Measurements from ENCODE around the gene GALNT16.
A peak's percentile ranks its signal among the peaks of the same experiment; 100 is the strongest.

GALNT16 gene

GRCh38 chr14:69357544-69358200, 97.7 kb downstream of the GALNT16 start:
- no peak overlapping the region for H3K4me3 ChIP-seq (ENCODE audit: low read depth, low read length)
- TF ChIP-seq CTCF (IDR thresholded peaks at IDR 0.05; ENCODE audit: low read depth, low read length) = no peak

- H3K4me3 ChIP-seq (ENCODE audit: low read depth, low read length) = no peak overlapping the region
- no peak for TF ChIP-seq CTCF (IDR thresholded peaks at IDR 0.05; ENCODE audit: low read depth, low read length)
Observed at GRCh38 chr14:69358233-69358963, 98.4 kb downstream of the GALNT16 start.

DNA sequence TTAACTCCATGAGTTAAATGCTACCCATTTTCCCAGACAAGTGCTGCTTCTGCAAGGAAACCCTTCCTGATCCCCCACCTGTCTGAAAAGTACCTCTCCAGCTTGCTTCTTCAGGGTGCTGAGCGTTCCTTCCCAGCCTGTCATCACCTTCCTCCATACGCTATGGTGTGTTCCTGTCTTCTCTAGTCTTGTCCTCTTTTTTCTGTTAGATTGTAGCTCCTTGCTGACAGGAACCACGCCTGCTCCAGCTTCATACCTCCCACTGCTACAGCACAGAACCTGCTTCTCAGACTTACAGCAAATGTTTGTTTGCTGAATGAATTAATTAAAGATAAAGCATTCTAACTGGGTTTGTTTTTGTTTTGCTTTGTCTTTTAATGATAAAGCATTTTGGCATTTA, 99.0 kb downstream of the GALNT16 start:
- TF ChIP-seq CTCF (IDR thresholded peaks at IDR 0.05; ENCODE audit: low read depth, low read length) = no peak
- H3K4me3 ChIP-seq (ENCODE audit: low read depth, low read length) = no peak overlapping the region

DNA sequence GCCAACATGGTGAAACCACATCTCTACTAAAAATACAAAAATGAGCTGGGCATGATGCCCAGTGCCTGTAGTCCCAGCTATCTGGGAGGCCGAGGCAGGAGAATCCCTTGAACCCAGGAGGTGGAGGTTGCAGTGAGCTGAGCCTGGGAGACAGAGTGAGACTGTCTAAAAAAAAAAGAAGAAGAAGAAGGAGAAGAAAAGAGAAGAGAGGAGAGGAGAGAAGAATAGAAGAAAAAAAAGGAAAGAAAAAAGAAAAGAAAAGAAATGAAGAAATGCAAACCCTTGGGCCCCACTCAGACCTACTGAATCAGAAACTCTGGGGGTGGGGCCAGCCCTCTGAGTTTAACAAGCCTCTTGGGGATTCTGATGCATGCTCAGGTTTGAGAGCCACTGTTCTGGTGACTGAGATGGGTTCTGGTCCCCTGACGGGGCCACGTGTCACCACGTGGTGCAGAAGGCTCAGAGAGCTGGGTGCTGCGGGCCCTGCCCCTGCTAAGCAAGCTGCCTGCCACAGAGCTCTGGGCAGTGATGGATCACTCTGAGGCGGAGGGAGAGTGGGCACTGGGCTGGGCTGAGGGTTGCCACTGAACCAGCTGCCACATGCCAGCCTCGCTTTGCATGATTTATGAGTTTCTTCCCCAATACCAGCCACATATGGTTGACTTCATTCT, 100.6 kb downstream of the GALNT16 start:
- TF ChIP-seq CTCF (IDR thresholded peaks at IDR 0.05; ENCODE audit: low read depth, low read length) = no peak

DNA sequence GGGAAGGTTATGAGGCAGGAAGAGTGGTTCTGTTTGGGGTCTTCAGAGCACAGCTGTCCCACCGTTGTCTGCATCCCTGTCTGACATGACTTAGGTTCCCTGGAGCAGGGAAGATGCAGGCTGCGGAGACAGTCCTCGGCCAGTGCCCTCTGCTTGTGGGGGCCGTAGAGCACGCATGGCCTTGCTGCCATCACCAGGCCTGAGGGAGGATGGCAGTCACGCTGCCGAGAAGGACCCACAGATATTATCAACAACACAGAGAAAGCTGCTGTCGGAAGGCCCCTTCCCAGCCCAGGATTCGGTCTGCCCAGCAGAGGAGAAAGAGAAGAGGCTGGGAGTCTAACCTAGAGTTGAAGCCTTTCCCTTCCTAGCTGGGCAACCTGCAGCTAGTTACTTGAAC, 103.1 kb downstream of the GALNT16 start:
- peak; percentile 28; the same call in 1 of the 2 replicates for TF ChIP-seq CTCF (IDR thresholded peaks at IDR 0.05; ENCODE audit: low read depth, low read length)
- H3K4me3 ChIP-seq (ENCODE audit: low read depth, low read length) = no peak overlapping the region

More for the DNA sequence above, 100.6 kb downstream of the GALNT16 start:
- H3K4me3 ChIP-seq (ENCODE audit: low read depth, low read length) = no peak overlapping the region

- no peak for TF ChIP-seq CTCF (IDR thresholded peaks at IDR 0.05; ENCODE audit: low read depth, low read length)
- no peak overlapping the region for H3K4me3 ChIP-seq (ENCODE audit: low read depth, low read length)
Observed at GRCh38 chr14:69363964-69364363, 104.0 kb downstream of the GALNT16 start.

- H3K4me3 ChIP-seq (ENCODE audit: low read depth, low read length) = no peak overlapping the region
- no peak for TF ChIP-seq CTCF (IDR thresholded peaks at IDR 0.05; ENCODE audit: low read depth, low read length)
Observed at GRCh38 chr14:69364378-69364777, 104.4 kb downstream of the GALNT16 start.

Measured in WI38 (cell line).